Endothelial cell of hepatic sinusoid (primary cell): Measurements from ENCODE around the gene YY1.

Experiments used
- in situ Hi-C: cut with HindIII; loops from 2 replicates; pipeline ENCODE4 v1.10.0; 2017; ENCODE audit warnings: low sequenced_read_pairs

The YY1 gene

GRCh38 chr14:100330007-100330344 lies 91.0 kb downstream of the YY1 start:
- in situ Hi-C loops = loop anchor here (10.0 kb wide), 1 partner anchor 45 kb away; no protein-coding TSS in a partner anchor

- in situ Hi-C loops = loop anchor here (10.0 kb wide), 1 partner anchor 46 kb away; no protein-coding TSS in a partner anchor
Observed at GRCh38 chr14:100330388-100330931, 91.5 kb downstream of the YY1 start.

GRCh38 chr14:100332071-100332639 lies 93.2 kb downstream of the YY1 start:
- in situ Hi-C loops = loop anchor here (10.0 kb wide), 1 partner anchor 47 kb away; no protein-coding TSS in a partner anchor
